ENCODE results near the gene IMPDH1.

The IMPDH1 gene

GRCh38 chr7:128405471-128406313, 4.1 kb downstream of the IMPDH1 start:
- peak in 1 of 2 donors; percentile 29 for DNase-seq (ENCODE audit: low read depth in 1 of 2, low spot score in 1 of 2)

GRCh38 chr7:128404886-128405470, 4.8 kb downstream of the IMPDH1 start:
- DNase-seq (ENCODE audit: low read depth in 1 of 2, low spot score in 1 of 2): no peak

- no peak for DNase-seq (ENCODE audit: low read depth in 1 of 2, low spot score in 1 of 2)
These were observed 5.6 kb downstream of the IMPDH1 start for GRCh38 chr7:128404143-128404681.

GRCh38 chr7:128403676-128404075, 6.1 kb downstream of the IMPDH1 start:
- DNase-seq (ENCODE audit: low read depth in 1 of 2, low spot score in 1 of 2): no peak

- DNase-seq (ENCODE audit: low read depth in 1 of 2, low spot score in 1 of 2): no peak
These were observed 7.4 kb downstream of the IMPDH1 start for GRCh38 chr7:128402356-128402755.

GRCh38 chr7:128400566-128400965, 9.2 kb downstream of the IMPDH1 start:
- DNase-seq (ENCODE audit: low read depth in 1 of 2, low spot score in 1 of 2): no peak

- DNase-seq (ENCODE audit: low read depth in 1 of 2, low spot score in 1 of 2): no peak
These were observed 9.8 kb downstream of the IMPDH1 start for GRCh38 chr7:128399991-128400390.

GRCh38 chr7:128398841-128399135, 11.0 kb downstream of the IMPDH1 start:
- no peak for DNase-seq (ENCODE audit: low read depth in 1 of 2, low spot score in 1 of 2)

- DNase-seq (ENCODE audit: low read depth in 1 of 2, low spot score in 1 of 2): no peak
These were observed 11.6 kb downstream of the IMPDH1 start for GRCh38 chr7:128398016-128398840.

GRCh38 chr7:128396357-128396756, 13.4 kb downstream of the IMPDH1 start:
- DNase-seq (ENCODE audit: low read depth in 1 of 2, low spot score in 1 of 2): no peak

- DNase-seq (ENCODE audit: low read depth in 1 of 2, low spot score in 1 of 2): no peak
These were observed 14.0 kb downstream of the IMPDH1 start for GRCh38 chr7:128395748-128396147.

- no peak for DNase-seq (ENCODE audit: low read depth in 1 of 2, low spot score in 1 of 2)
These were observed 14.8 kb downstream of the IMPDH1 start for GRCh38 chr7:128394904-128395496.

GRCh38 chr7:128393526-128394330, 16.1 kb downstream of the IMPDH1 start:
- DNase-seq (ENCODE audit: low read depth in 1 of 2, low spot score in 1 of 2): no peak

- DNase-seq (ENCODE audit: low read depth in 1 of 2, low spot score in 1 of 2): no peak
These were observed 17.1 kb downstream of the IMPDH1 start for GRCh38 chr7:128392446-128393327.

GRCh38 chr7:128391805-128392204, 18.0 kb downstream of the IMPDH1 start:
- no peak for DNase-seq (ENCODE audit: low read depth in 1 of 2, low spot score in 1 of 2)

GRCh38 chr7:128390871-128391565, 18.8 kb downstream of the IMPDH1 start:
- no peak for DNase-seq (ENCODE audit: low read depth in 1 of 2, low spot score in 1 of 2)

GRCh38 chr7:128389618-128390329, 20.0 kb downstream of the IMPDH1 start:
- DNase-seq (ENCODE audit: low read depth in 1 of 2, low spot score in 1 of 2): no peak

- no peak for DNase-seq (ENCODE audit: low read depth in 1 of 2, low spot score in 1 of 2)
These were observed 20.6 kb downstream of the IMPDH1 start for GRCh38 chr7:128389085-128389617.
